PFSK-1 (cell line): ENCODE data around the gene REV3L.

Experiments used
- TAF1 ChIP-seq: IDR thresholded peaks from 2 replicates; pipeline ENCODE4 v1.6.1; 2012; ENCODE audit warnings: low read length, control low read depth, borderline replicate concordance; ENCODE audit not compliant: insufficient read depth
- TF ChIP-seq, protein P1 (sequence below), 2 experiments: IDR thresholded peaks; 2 replicates each; pipeline versions ENCODE4 v1.6.1 to v1.8.0; 2011 to 2012; ENCODE audit warnings: low read depth in 2 of 2, low read length in 2 of 2, control low read depth in 1 of 2, inconsistent platforms in 1 of 2, mild to moderate bottlenecking in 1 of 2, moderate library complexity in 1 of 2; ENCODE audit not compliant: insufficient read depth in 1 of 2

DNA sequence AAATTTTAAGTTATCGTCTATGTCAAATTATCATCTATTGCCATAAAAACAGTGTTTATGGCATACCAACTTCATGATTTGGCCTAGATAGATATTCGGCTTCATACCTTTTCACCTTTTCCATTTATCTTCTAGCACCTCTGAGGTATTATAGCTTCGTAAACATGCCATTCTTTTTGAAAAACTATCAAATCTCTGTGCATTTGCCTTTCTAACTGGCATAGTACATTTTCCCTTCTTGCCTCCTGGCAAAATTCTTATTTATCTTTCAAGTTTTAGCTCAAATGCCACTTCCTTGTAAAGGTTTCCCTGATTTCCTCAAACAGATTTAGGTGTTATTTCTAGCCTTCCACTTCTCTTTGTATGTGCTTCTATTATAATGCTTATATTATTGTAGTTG is 7.0 kb upstream of the REV3L start:
- no peak for TF ChIP-seq TAF1
- TF ChIP-seq, protein P1, sequence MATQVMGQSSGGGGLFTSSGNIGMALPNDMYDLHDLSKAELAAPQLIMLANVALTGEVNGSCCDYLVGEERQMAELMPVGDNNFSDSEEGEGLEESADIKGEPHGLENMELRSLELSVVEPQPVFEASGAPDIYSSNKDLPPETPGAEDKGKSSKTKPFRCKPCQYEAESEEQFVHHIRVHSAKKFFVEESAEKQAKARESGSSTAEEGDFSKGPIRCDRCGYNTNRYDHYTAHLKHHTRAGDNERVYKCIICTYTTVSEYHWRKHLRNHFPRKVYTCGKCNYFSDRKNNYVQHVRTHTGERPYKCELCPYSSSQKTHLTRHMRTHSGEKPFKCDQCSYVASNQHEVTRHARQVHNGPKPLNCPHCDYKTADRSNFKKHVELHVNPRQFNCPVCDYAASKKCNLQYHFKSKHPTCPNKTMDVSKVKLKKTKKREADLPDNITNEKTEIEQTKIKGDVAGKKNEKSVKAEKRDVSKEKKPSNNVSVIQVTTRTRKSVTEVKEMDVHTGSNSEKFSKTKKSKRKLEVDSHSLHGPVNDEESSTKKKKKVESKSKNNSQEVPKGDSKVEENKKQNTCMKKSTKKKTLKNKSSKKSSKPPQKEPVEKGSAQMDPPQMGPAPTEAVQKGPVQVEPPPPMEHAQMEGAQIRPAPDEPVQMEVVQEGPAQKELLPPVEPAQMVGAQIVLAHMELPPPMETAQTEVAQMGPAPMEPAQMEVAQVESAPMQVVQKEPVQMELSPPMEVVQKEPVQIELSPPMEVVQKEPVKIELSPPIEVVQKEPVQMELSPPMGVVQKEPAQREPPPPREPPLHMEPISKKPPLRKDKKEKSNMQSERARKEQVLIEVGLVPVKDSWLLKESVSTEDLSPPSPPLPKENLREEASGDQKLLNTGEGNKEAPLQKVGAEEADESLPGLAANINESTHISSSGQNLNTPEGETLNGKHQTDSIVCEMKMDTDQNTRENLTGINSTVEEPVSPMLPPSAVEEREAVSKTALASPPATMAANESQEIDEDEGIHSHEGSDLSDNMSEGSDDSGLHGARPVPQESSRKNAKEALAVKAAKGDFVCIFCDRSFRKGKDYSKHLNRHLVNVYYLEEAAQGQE (IDR thresholded peaks at IDR 0.05; ENCODE audit: insufficient read depth in 1 of 2, low read depth in 2 of 2, low read length in 2 of 2): no peak
